GM12892 (cell line): ENCODE measurements around the gene ASCC1.

ENCODE experiments used
- DNase-seq: peaks from one replicate; pipeline ENCODE4 v3.0.0; 2011; ENCODE audit not compliant: insufficient read length
- FAIRE-seq: peaks from 2 replicates; lab custom pipeline; 2011; peaks lifted over from hg19 to GRCh38; lab: Jason Lieb, UNC
- POLR2A ChIP-seq: IDR thresholded peaks from 2 replicates; pipeline ENCODE4 v1.6.1; 2011; ENCODE audit warnings: low read depth, low read length, control low read depth
- POLR2AphosphoS5 ChIP-seq: IDR thresholded peaks from 2 replicates; pipeline ENCODE4 v1.6.1; 2011; ENCODE audit warnings: low read depth, low read length, control low read depth
- TAF1 ChIP-seq: IDR thresholded peaks from 2 replicates; pipeline ENCODE4 v1.6.1; 2011; ENCODE audit warnings: low read depth, mild to moderate bottlenecking, control low read depth, low read length, borderline replicate concordance

ASCC1 gene

GRCh38 chr10:72244573-72245038 is 28.5 kb upstream of the ASCC1 start:
- no peak for FAIRE-seq
- TF ChIP-seq POLR2AphosphoS5 (no peak), POLR2A (no peak), TAF1 (no peak)

GRCh38 chr10:72243822-72244437 is 27.9 kb upstream of the ASCC1 start:
- TF ChIP-seq TAF1: no peak
- TF ChIP-seq POLR2A: no peak
- TF ChIP-seq POLR2AphosphoS5: no peak
- no peak for DNase-seq
- no peak for FAIRE-seq

More at GRCh38 chr10:72244573-72245038, 28.5 kb upstream of the ASCC1 start:
- DNase-seq: no peak

- TF ChIP-seq POLR2AphosphoS5: no peak
- TF ChIP-seq POLR2A: no peak
- no peak for TF ChIP-seq TAF1
- FAIRE-seq: no peak
- DNase-seq: no peak
Measured at GRCh38 chr10:72242675-72243074, 26.6 kb upstream of the ASCC1 start.

GRCh38 chr10:72241691-72242252 is 25.7 kb upstream of the ASCC1 start:
- FAIRE-seq: no peak
- no peak for DNase-seq
- TF ChIP-seq POLR2AphosphoS5 (no peak), POLR2A (no peak), TAF1 (no peak)

- FAIRE-seq (no peak), DNase-seq (no peak)
- TF ChIP-seq POLR2A: no peak
- no peak for TF ChIP-seq TAF1
- TF ChIP-seq POLR2AphosphoS5: no peak
Measured at GRCh38 chr10:72240371-72240770, 24.3 kb upstream of the ASCC1 start.

GRCh38 chr10:72239409-72239808 is 23.3 kb upstream of the ASCC1 start:
- DNase-seq (no peak), FAIRE-seq (no peak)
- no peak for TF ChIP-seq TAF1

GRCh38 chr10:72238392-72239175 is 22.5 kb upstream of the ASCC1 start:
- FAIRE-seq (no peak), DNase-seq (no peak)
- TF ChIP-seq POLR2A: no peak
- TF ChIP-seq TAF1: no peak
- TF ChIP-seq POLR2AphosphoS5: no peak

GRCh38 chr10:72235544-72236279 is 19.6 kb upstream of the ASCC1 start:
- TF ChIP-seq TAF1: no peak
- no peak for TF ChIP-seq POLR2AphosphoS5
- no peak for TF ChIP-seq POLR2A
- no peak for FAIRE-seq

GRCh38 chr10:72234560-72235095 is 18.6 kb upstream of the ASCC1 start:
- no peak for FAIRE-seq
- DNase-seq: no peak
- TF ChIP-seq TAF1: no peak
- TF ChIP-seq POLR2A: no peak
- TF ChIP-seq POLR2AphosphoS5: no peak

More at GRCh38 chr10:72235544-72236279, 19.6 kb upstream of the ASCC1 start:
- DNase-seq: no peak

- DNase-seq (no peak), FAIRE-seq (no peak)
- TF ChIP-seq POLR2AphosphoS5: no peak
- no peak for TF ChIP-seq TAF1
- TF ChIP-seq POLR2A: no peak
Measured at GRCh38 chr10:72233621-72234020, 17.5 kb upstream of the ASCC1 start.
